ENCODE results near the gene INHBE.
A peak's percentile ranks its signal among the peaks of the same experiment; 100 is the strongest.

The INHBE gene

GRCh38 chr12:57470286-57470969 lies 15.3 kb downstream of the INHBE start:
- peaks cover 46% of the 10 kb centered on the region for H3K4me1 Mint-ChIP-seq
- no peaks in the 10 kb centered on the region for H3K9me3 Mint-ChIP-seq
- no peaks in the 10 kb centered on the region for H3K27me3 Mint-ChIP-seq
- H3K36me3 Mint-ChIP-seq = peaks cover 63% of the 10 kb centered on the region
- no peak overlapping the region for H3K27ac Mint-ChIP-seq
- DNase-seq = no peak
- H3K4me3 Mint-ChIP-seq = no peak overlapping the region
- CTCF ChIA-PET = interaction anchor here (2.7 kb wide), 1 partner anchor 12 kb away, joined by 7 read pairs; no protein-coding TSS in a partner anchor

GRCh38 chr12:57470970-57471656 lies 16.0 kb downstream of the INHBE start:
- CTCF ChIA-PET = interaction anchor here (1.3 kb wide), 1 partner anchor 12 kb away, joined by 5 read pairs; no protein-coding TSS in a partner anchor
- H3K36me3 Mint-ChIP-seq = peaks cover 64% of the 10 kb centered on the region
- DNase-seq = no peak
- H3K4me3 Mint-ChIP-seq = no peak overlapping the region
- H3K4me1 Mint-ChIP-seq = peaks cover 48% of the 10 kb centered on the region
- no peaks in the 10 kb centered on the region for H3K9me3 Mint-ChIP-seq
- no peaks in the 10 kb centered on the region for H3K27me3 Mint-ChIP-seq
- H3K27ac Mint-ChIP-seq = no peak overlapping the region

DNA sequence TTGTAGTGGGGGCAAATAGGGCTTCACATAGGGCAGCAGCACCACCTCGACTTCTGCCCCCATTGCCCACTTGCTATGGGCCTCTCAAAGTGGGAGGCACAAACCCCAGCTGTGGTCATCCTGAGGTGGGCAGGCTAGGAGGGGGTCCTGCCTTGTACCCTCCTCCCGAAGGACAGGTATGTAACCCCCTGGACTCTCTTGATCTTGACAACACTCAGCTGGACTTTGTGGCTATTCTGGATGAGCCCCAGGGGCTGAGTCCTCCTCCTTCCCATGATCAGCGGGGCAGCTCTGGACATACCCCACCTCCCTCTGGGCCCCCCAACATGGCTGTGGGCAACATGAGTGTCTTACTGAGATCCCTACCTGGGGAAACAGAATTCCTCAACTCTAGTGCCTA lies 16.6 kb downstream of the INHBE start:
- CTCF ChIA-PET = interaction anchor here (1.3 kb wide), 1 partner anchor 13 kb away, joined by 5 read pairs; no protein-coding TSS in a partner anchor
- no peak for DNase-seq
- H3K9me3 Mint-ChIP-seq = no peaks in the 10 kb centered on the region

DNA sequence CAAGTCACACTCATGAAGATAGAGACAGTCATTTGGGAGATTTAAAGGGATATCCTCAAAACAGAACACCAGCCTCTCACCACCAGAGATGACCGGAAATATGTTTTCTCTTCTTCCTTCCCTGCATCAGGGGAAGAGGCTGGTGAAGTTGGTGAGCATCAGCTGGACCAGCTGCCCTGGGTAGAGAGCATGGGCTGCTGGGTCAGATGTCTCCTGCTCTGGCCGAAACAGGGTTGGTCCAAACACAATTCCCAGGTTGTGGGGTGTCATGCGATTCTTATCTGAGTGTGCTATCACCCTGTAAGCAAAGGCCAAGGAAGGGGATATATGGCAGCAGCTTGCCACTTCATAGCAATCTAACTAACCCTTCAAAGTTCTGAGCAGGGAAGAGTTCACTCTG lies 17.3 kb downstream of the INHBE start:
- Mint-ChIP-seq H3K27me3 (no peaks in the 10 kb centered on the region), H3K36me3 (peaks cover 71% of the 10 kb centered on the region), H3K27ac (no peak overlapping the region), H3K4me3 (no peak overlapping the region), H3K4me1 (peaks cover 51% of the 10 kb centered on the region), H3K9me3 (no peaks in the 10 kb centered on the region)
- DNase-seq = no peak
- CTCF ChIA-PET = interaction anchor here (1.3 kb wide), 1 partner anchor 14 kb away, joined by 5 read pairs; no protein-coding TSS in a partner anchor

More for the DNA sequence above, 16.6 kb downstream of the INHBE start:
- Mint-ChIP-seq H3K4me1 (peaks cover 51% of the 10 kb centered on the region), H3K27ac (no peak overlapping the region), H3K36me3 (peaks cover 70% of the 10 kb centered on the region), H3K27me3 (no peaks in the 10 kb centered on the region), H3K4me3 (no peak overlapping the region)

DNA sequence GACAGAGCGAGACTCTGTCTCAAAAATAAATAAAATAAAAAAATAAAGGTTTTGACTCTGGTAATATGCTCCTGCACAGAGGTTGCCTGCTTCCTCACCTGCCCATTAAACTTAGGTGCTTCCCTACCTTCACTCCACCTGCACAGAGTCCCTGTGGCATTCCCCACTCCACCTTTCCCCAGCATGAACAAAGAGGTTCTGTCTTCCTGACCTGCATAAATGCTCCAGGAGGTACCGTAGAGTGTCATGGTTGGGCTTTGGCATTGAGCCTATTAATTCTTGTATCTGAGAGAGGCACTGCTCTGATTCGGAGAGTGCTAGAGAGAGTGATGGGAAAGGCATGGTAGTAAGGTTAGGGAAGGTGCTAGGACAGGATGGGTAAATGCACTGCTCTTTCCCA lies 18.3 kb downstream of the INHBE start:
- H3K36me3 Mint-ChIP-seq = peaks cover 64% of the 10 kb centered on the region
- H3K27ac Mint-ChIP-seq = no peak overlapping the region
- no peak overlapping the region for H3K4me3 Mint-ChIP-seq
- H3K4me1 Mint-ChIP-seq = peaks cover 55% of the 10 kb centered on the region
- no peaks in the 10 kb centered on the region for H3K27me3 Mint-ChIP-seq
- DNase-seq = no peak
- CTCF ChIA-PET = interaction anchor here (3.1 to 6.2 kb wide), 2 partner anchors 10 to 15 kb away, joined by 13 to 67 read pairs; partner anchors contain the start of gene GLI1
- no peaks in the 10 kb centered on the region for H3K9me3 Mint-ChIP-seq

- Mint-ChIP-seq H3K27ac (no peak overlapping the region), H3K4me1 (peaks cover 60% of the 10 kb centered on the region), H3K9me3 (no peaks in the 10 kb centered on the region), H3K27me3 (no peaks in the 10 kb centered on the region), H3K36me3 (peaks cover 63% of the 10 kb centered on the region), H3K4me3 (peak overlapping the region; percentile 69)
- DNase-seq = no peak
- CTCF ChIA-PET = interaction anchor here (1.0 to 6.2 kb wide), 3 partner anchors 11 to 42 kb away, joined by 3 to 67 read pairs (median 13); partner anchors contain the start of gene GLI1
Observed at GRCh38 chr12:57473886-57474285, 18.8 kb downstream of the INHBE start.

GRCh38 chr12:57474430-57474829 lies 19.3 kb downstream of the INHBE start:
- CTCF ChIA-PET = interaction anchor here (1.0 to 6.2 kb wide), 5 partner anchors 11 to 56 kb away, joined by 3 to 67 read pairs (median 3); partner anchors contain the start of gene GLI1
- H3K9me3 Mint-ChIP-seq = no peaks in the 10 kb centered on the region
- no peak for DNase-seq
- no peaks in the 10 kb centered on the region for H3K27me3 Mint-ChIP-seq
- H3K4me1 Mint-ChIP-seq = peaks cover 63% of the 10 kb centered on the region
- H3K4me3 Mint-ChIP-seq = peak overlapping the region; percentile 69
- H3K27ac Mint-ChIP-seq = no peak overlapping the region
- peaks cover 59% of the 10 kb centered on the region for H3K36me3 Mint-ChIP-seq

- no peak for DNase-seq
- no peaks in the 10 kb centered on the region for H3K9me3 Mint-ChIP-seq
- H3K4me1 Mint-ChIP-seq = peaks cover 65% of the 10 kb centered on the region
- H3K36me3 Mint-ChIP-seq = peaks cover 55% of the 10 kb centered on the region
- H3K27me3 Mint-ChIP-seq = no peaks in the 10 kb centered on the region
- H3K27ac Mint-ChIP-seq = no peak overlapping the region
- H3K4me3 Mint-ChIP-seq = peak overlapping the region; percentile 69
- CTCF ChIA-PET = interaction anchor here (0.7 to 6.2 kb wide), 6 partner anchors 12 to 72 kb away, joined by 3 to 67 read pairs (median 4); partner anchors contain the start of gene GLI1
Observed at GRCh38 chr12:57474862-57475261, 19.8 kb downstream of the INHBE start.

GRCh38 chr12:57475271-57476161 lies 20.4 kb downstream of the INHBE start:
- H3K27ac Mint-ChIP-seq = peak overlapping the region; percentile 99
- peak overlapping the region; percentile 99 for H3K4me3 Mint-ChIP-seq
- H3K9me3 Mint-ChIP-seq = no peaks in the 10 kb centered on the region
- peaks cover 70% of the 10 kb centered on the region for H3K4me1 Mint-ChIP-seq
- DNase-seq = peak; percentile 27
- peaks cover 54% of the 10 kb centered on the region for H3K36me3 Mint-ChIP-seq
- CTCF ChIA-PET = interaction anchor here (0.6 to 6.2 kb wide), 11 partner anchors 12 to 206 kb away, joined by 3 to 67 read pairs (median 3); partner anchors contain the start of genes GLI1 and MARS1
- no peaks in the 10 kb centered on the region for H3K27me3 Mint-ChIP-seq

DNA sequence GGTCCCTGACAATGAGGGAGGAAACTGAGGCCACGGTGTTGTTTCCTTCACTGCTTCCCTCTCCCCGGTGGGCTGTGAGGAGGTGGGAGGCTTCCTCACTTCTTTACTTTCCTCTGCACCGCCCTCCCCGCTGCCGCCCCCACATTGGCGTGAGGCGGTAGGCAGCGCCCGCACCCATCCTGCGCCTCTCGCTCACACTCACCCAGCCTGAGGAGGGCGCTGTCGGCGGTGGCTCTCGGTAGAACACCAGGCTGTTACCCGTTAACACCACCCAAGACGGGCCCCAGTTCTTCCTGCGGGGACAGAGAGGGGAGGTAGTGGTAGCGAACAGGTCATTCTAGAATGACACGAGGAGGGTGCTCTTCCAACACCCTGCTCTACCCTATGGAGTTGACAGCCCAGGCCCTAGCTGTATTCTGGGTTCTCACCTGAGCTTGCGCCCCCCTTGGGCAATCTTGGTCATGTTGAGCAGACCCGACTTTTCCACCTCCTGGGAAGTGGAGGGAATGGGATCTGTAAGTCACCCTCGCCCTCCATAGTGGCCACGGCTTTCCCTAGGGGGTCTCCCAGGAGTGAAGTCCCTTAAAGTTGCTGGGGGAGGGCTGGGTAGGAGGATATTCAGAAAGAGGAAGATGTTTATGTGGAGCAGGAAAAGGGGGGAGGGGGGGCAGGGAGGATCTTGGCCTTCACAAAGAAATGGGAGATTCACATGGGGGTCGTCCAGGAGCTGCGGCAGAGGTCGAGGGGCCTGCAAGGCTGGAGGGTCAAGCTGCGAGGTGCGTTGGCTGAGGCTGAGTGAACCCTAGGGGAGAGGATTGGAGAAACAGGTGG lies 21.3 kb downstream of the INHBE start:
- DNase-seq = peak; percentile 89
- Mint-ChIP-seq H3K27ac (peak overlapping the region; percentile 99), H3K36me3 (peaks cover 50% of the 10 kb centered on the region), H3K4me3 (peak overlapping the region; percentile 99), H3K9me3 (no peaks in the 10 kb centered on the region), H3K4me1 (peaks cover 75% of the 10 kb centered on the region), H3K27me3 (no peaks in the 10 kb centered on the region)
- CTCF ChIA-PET = interaction anchor here (0.6 to 6.2 kb wide), 17 partner anchors 10 to 206 kb away, joined by 3 to 67 read pairs (median 4); partner anchors contain the start of genes GLI1, INHBE and MARS1

GRCh38 chr12:57476993-57477709 lies 22.0 kb downstream of the INHBE start:
- Mint-ChIP-seq H3K27me3 (no peaks in the 10 kb centered on the region), H3K36me3 (peaks cover 42% of the 10 kb centered on the region), H3K9me3 (no peaks in the 10 kb centered on the region), H3K4me1 (peaks cover 75% of the 10 kb centered on the region), H3K4me3 (peak overlapping the region; percentile 99), H3K27ac (peak overlapping the region; percentile 99)
- peak; percentile 39 for DNase-seq
- CTCF ChIA-PET = interaction anchor here (0.6 to 6.2 kb wide), 16 partner anchors 9 to 138 kb away, joined by 3 to 67 read pairs (median 4); partner anchors contain the start of genes GLI1, INHBE and MARS1
